ENCODE results near the gene RNGTT.
"Not testable (repeated sequence)": the region's sequence is repeated elsewhere in the genome, so short reads cannot be mapped to it uniquely, and the experiment has no call there.

RNGTT gene

DNA sequence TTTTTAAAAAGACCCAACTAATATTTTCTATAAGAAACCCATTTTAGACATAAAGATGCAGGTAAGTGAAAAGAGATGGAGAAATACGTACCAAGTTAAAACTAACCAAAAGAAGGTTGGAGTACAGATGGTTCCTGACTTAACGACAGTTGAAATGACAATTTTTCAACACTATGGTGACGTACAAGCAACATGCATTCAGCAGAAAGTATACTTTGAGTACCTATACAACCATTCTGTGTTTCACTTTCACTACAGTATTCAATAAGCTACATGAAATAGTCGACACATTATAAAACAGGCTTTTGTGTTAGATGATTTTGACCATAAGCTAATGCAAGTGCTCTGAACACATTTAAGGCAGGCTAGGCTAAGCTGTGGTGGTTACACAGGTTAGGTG, 228.9 kb downstream of the RNGTT start:
- TF ChIP-seq CTCF (IDR thresholded peaks at IDR 0.05; ENCODE audit: unreplicated experiment in 3 of 3) = no peak
- Mint-ChIP-seq H3K36me3 (ENCODE audit: low read depth) (peaks cover 4% of the 10 kb centered on the region), H3K27ac (no peak overlapping the region), H3K4me1 (no peaks in the 10 kb centered on the region), H3K4me3 (no peak overlapping the region), H3K9me3 (no peaks in the 10 kb centered on the region), H3K27me3 (ENCODE audit: low read depth) (no peaks in the 10 kb centered on the region)

GRCh38 chr6:88730611-88731011, 232.8 kb downstream of the RNGTT start:
- Mint-ChIP-seq H3K36me3 (ENCODE audit: low read depth) (peaks cover 4% of the 10 kb centered on the region), H3K27me3 (ENCODE audit: low read depth) (no peaks in the 10 kb centered on the region), H3K27ac (no peak overlapping the region), H3K4me3 (no peak overlapping the region), H3K9me3 (no peaks in the 10 kb centered on the region), H3K4me1 (no peaks in the 10 kb centered on the region)
- TF ChIP-seq CTCF (IDR thresholded peaks at IDR 0.05; ENCODE audit: unreplicated experiment in 3 of 3) = no peak

- H3K36me3 Mint-ChIP-seq (ENCODE audit: low read depth) = peaks cover 8% of the 10 kb centered on the region
- TF ChIP-seq CTCF (IDR thresholded peaks at IDR 0.05; ENCODE audit: unreplicated experiment in 3 of 3) = no peak
- H3K4me3 Mint-ChIP-seq = no peak overlapping the region
- H3K27me3 Mint-ChIP-seq (ENCODE audit: low read depth) = no peaks in the 10 kb centered on the region
- no peaks in the 10 kb centered on the region for H3K4me1 Mint-ChIP-seq
- H3K9me3 Mint-ChIP-seq = no peaks in the 10 kb centered on the region
- H3K27ac Mint-ChIP-seq = no peak overlapping the region
Observed at GRCh38 chr6:88728756-88729155, 234.7 kb downstream of the RNGTT start.

- H3K4me1 Mint-ChIP-seq; H3K27me3 Mint-ChIP-seq (ENCODE audit: low read depth); H3K4me3 Mint-ChIP-seq; H3K27ac Mint-ChIP-seq; H3K9me3 Mint-ChIP-seq: not testable (repeated sequence)
- H3K36me3 Mint-ChIP-seq (ENCODE audit: low read depth) = peaks cover 12% of the 10 kb centered on the region
Observed at GRCh38 chr6:88726409-88726808, 237.0 kb downstream of the RNGTT start.

- Mint-ChIP-seq H3K27me3 (ENCODE audit: low read depth) (no peaks in the 10 kb centered on the region), H3K4me1 (no peaks in the 10 kb centered on the region), H3K27ac (no peak overlapping the region), H3K4me3 (no peak overlapping the region), H3K9me3 (no peaks in the 10 kb centered on the region), H3K36me3 (ENCODE audit: low read depth) (peaks cover 8% of the 10 kb centered on the region)
- no peak for TF ChIP-seq CTCF (IDR thresholded peaks at IDR 0.05; ENCODE audit: unreplicated experiment in 3 of 3)
Observed at GRCh38 chr6:88725111-88725975, 238.1 kb downstream of the RNGTT start.

- no peak for TF ChIP-seq CTCF (IDR thresholded peaks at IDR 0.05; ENCODE audit: unreplicated experiment in 3 of 3)
- Mint-ChIP-seq H3K9me3 (no peaks in the 10 kb centered on the region), H3K27me3 (ENCODE audit: low read depth) (no peaks in the 10 kb centered on the region), H3K27ac (no peak overlapping the region), H3K4me1 (no peaks in the 10 kb centered on the region), H3K36me3 (ENCODE audit: low read depth) (peaks cover 8% of the 10 kb centered on the region), H3K4me3 (no peak overlapping the region)
Observed at GRCh38 chr6:88722686-88723085, 240.7 kb downstream of the RNGTT start.

DNA sequence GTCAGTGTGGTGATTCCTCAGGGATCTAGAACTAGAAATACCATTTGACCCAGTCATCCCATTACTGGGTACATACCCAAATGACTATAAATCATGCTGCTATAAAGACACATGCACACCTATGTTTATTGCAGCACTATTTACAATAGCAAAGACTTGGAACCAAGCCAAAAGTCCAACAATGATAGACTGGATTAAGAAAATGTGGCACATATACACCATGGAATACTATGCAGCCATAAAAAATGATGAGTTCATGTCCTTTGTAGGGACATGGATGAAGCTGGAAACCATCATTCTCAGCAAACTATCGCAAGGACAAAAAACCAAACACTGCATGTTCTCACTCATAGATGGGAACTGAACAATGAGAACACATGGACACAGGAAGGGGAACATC, 247.0 kb downstream of the RNGTT start:
- H3K27ac Mint-ChIP-seq; H3K9me3 Mint-ChIP-seq; H3K4me3 Mint-ChIP-seq; H3K27me3 Mint-ChIP-seq (ENCODE audit: low read depth); H3K4me1 Mint-ChIP-seq: not testable (repeated sequence)
- H3K36me3 Mint-ChIP-seq (ENCODE audit: low read depth) = peaks cover 11% of the 10 kb centered on the region

Data from nephron (organoid).